ENCODE data around the gene RBFOX2.
A peak's percentile ranks its signal among the peaks of the same experiment; 100 is the strongest.
"Not testable (repeated sequence)": the region's sequence is repeated elsewhere in the genome, so short reads cannot be mapped to it uniquely, and the experiment has no call there.

RBFOX2 gene

GRCh38 chr22:36008565-36008964 lies 20.1 kb downstream of the RBFOX2 start:
- DNase-seq (ENCODE audit: low spot score): no peak

GRCh38 chr22:36008131-36008530 lies 20.5 kb downstream of the RBFOX2 start:
- no peak for DNase-seq (ENCODE audit: low spot score)

- no peak for DNase-seq (ENCODE audit: low spot score)
These were observed 24.5 kb downstream of the RBFOX2 start for GRCh38 chr22:36003972-36004674.

GRCh38 chr22:36002718-36003260 lies 25.8 kb downstream of the RBFOX2 start:
- no peak for DNase-seq (ENCODE audit: low spot score)

- no peak for DNase-seq (ENCODE audit: low spot score)
These were observed 26.5 kb downstream of the RBFOX2 start for GRCh38 chr22:36002084-36002483.

- DNase-seq (ENCODE audit: low spot score): no peak
These were observed 29.9 kb downstream of the RBFOX2 start for GRCh38 chr22:35998748-35999147.

GRCh38 chr22:35997438-35997837 lies 31.2 kb downstream of the RBFOX2 start:
- no peak for DNase-seq (ENCODE audit: low spot score)

- DNase-seq (ENCODE audit: low spot score): no peak
These were observed 32.0 kb downstream of the RBFOX2 start for GRCh38 chr22:35996596-35996995.

GRCh38 chr22:35995772-35996171 lies 32.9 kb downstream of the RBFOX2 start:
- DNase-seq (ENCODE audit: low spot score): peak; percentile 45

- no peak for DNase-seq (ENCODE audit: low spot score)
These were observed 33.3 kb downstream of the RBFOX2 start for GRCh38 chr22:35995348-35995747.

- DNase-seq (ENCODE audit: low spot score): not testable (repeated sequence)
These were observed 34.9 kb downstream of the RBFOX2 start for GRCh38 chr22:35993727-35994126.

GRCh38 chr22:35993048-35993714 lies 35.4 kb downstream of the RBFOX2 start:
- no peak for DNase-seq (ENCODE audit: low spot score)

GRCh38 chr22:35991168-35991567 lies 37.5 kb downstream of the RBFOX2 start:
- no peak for DNase-seq (ENCODE audit: low spot score)

GRCh38 chr22:35988030-35988429 lies 40.6 kb downstream of the RBFOX2 start:
- DNase-seq (ENCODE audit: low spot score): no peak

GRCh38 chr22:35987487-35987886 lies 41.1 kb downstream of the RBFOX2 start:
- DNase-seq (ENCODE audit: low spot score): no peak

- DNase-seq (ENCODE audit: low spot score): peak; percentile 38
These were observed 42.5 kb downstream of the RBFOX2 start for GRCh38 chr22:35986088-35986487.

GRCh38 chr22:35985371-35985770 lies 43.3 kb downstream of the RBFOX2 start:
- no peak for DNase-seq (ENCODE audit: low spot score)

GRCh38 chr22:35984183-35985175 lies 44.1 kb downstream of the RBFOX2 start:
- peak; percentile 12 for DNase-seq (ENCODE audit: low spot score)

- DNase-seq (ENCODE audit: low spot score): no peak
These were observed 46.7 kb downstream of the RBFOX2 start for GRCh38 chr22:35981900-35982299.

GRCh38 chr22:35978889-35979288 lies 49.7 kb downstream of the RBFOX2 start:
- no peak for DNase-seq (ENCODE audit: low spot score)

GRCh38 chr22:35978201-35978600 lies 50.4 kb downstream of the RBFOX2 start:
- no peak for DNase-seq (ENCODE audit: low spot score)

GRCh38 chr22:35977136-35977535 lies 51.5 kb downstream of the RBFOX2 start:
- DNase-seq (ENCODE audit: low spot score): no peak
